Loucy (cell line): ENCODE measurements around the gene OR6S1.
"Not testable (repeated sequence)": the region's sequence is repeated elsewhere in the genome, so short reads cannot be mapped to it uniquely, and the experiment has no call there.

Experiments used
- H2AFZ ChIP-seq: fragments of 200-600 bp; sonication (generic); 2 replicates; pipeline ENCODE4 v1.6.0; 2016; ENCODE audit warnings: antibody characterized with exemption, mild to moderate bottlenecking, low read length, moderate library complexity
- H3F3A ChIP-seq: fragments of 200-600 bp; 2 replicates; pipeline ENCODE4 v1.6.0; 2016; ENCODE audit warnings: antibody characterized with exemption, low read depth, mild to moderate bottlenecking
- H3K27me3 ChIP-seq: fragments of 200-600 bp; sonication (generic); 2 replicates; pipeline ENCODE4 v1.6.1; 2014; ENCODE audit warnings: low read length, mild to moderate bottlenecking; ENCODE audit not compliant: insufficient read depth, poor library complexity, severe bottlenecking
- H3K36me3 ChIP-seq: fragments of 200-600 bp; sonication (generic); 2 replicates; pipeline ENCODE4 v1.6.1; 2016; ENCODE audit warnings: low read length; ENCODE audit not compliant: insufficient read depth
- H3K4me1 ChIP-seq: fragments of 200-600 bp; sonication (generic); 2 replicates; pipeline ENCODE4 v1.5.1; 2014; ENCODE audit warnings: low read length, mild to moderate bottlenecking; ENCODE audit not compliant: insufficient read depth, poor library complexity, severe bottlenecking
- H3K4me2 ChIP-seq: fragments of 200-600 bp; sonication (generic); 2 replicates; pipeline ENCODE4 v1.6.0; 2014; ENCODE audit warnings: antibody characterized with exemption, low read length, low read depth, mild to moderate bottlenecking; ENCODE audit not compliant: poor library complexity, severe bottlenecking
- H3K4me3 ChIP-seq: fragments of 200-600 bp; sonication (generic); 2 replicates; pipeline ENCODE4 v1.5.1; 2014; ENCODE audit warnings: low read length, mild to moderate bottlenecking, mixed read lengths; ENCODE audit not compliant: poor library complexity, severe bottlenecking
- H3K79me2 ChIP-seq: fragments of 200-600 bp; sonication (generic); 2 replicates; pipeline ENCODE4 v1.6.1; 2014; ENCODE audit warnings: low read length; ENCODE audit not compliant: insufficient read depth
- H3K9ac ChIP-seq: fragments of 200-600 bp; sonication (generic); 2 replicates; pipeline ENCODE4 v1.6.0; 2014; ENCODE audit warnings: mild to moderate bottlenecking, low read depth, low read length, moderate library complexity; ENCODE audit not compliant: poor library complexity, severe bottlenecking
- H3K9me2 ChIP-seq: fragments of 200-600 bp; sonication (generic); replicated peaks from 2 replicates; pipeline ENCODE4 v1.6.1; 2016; ENCODE audit warnings: low read depth, low read length, mixed read lengths
- H3K9me3 ChIP-seq: fragments of 200-600 bp; sonication (generic); 2 replicates; pipeline ENCODE4 v1.6.1; 2014; ENCODE audit warnings: mild to moderate bottlenecking, antibody characterized with exemption, low read length, low read depth; ENCODE audit not compliant: insufficient read depth
- H4K20me1 ChIP-seq: fragments of 200-600 bp; sonication (generic); 2 replicates; pipeline ENCODE4 v1.6.0; 2014; ENCODE audit warnings: antibody characterized with exemption, low read length, mild to moderate bottlenecking; ENCODE audit not compliant: insufficient read depth, poor library complexity, severe bottlenecking
- EZH2phosphoT487 ChIP-seq: fragments of 200-600 bp; IDR thresholded peaks from 2 replicates; pipeline ENCODE4 v1.6.1; 2018; ENCODE audit warnings: antibody characterized with exemption, mild to moderate bottlenecking, moderate library complexity, borderline replicate concordance
- TF ChIP-seq, protein P1 (sequence below): fragments of 200-600 bp; sonication (generic); conservative IDR thresholded peaks from 2 replicates; pipeline ENCODE4 v1.5.1; 2014; ENCODE audit warnings: mild to moderate bottlenecking, antibody characterized with exemption, low read length

OR6S1 gene

DNA sequence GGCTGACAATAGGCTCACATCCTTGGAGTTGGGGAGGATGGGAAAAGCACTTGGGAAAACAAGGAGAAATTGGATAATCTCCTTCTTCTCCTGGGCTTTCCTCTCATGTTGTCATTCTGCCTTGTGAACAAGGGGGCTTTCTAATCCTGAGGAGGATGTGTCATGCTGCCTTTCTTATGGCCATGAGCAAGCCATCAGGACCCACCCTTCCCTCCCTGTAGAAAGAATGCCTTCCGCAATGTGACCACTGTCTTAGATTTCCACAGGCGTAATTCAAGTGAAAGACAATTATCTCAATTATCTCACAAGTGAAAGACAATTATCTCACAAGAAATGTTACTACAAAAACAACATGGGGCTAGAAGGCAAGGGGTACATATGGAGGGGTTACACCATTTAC, 3.0 kb upstream of the OR6S1 start:
- no peaks in the 10 kb centered on the region for H3K79me2 ChIP-seq
- no peaks in the 10 kb centered on the region for H3K36me3 ChIP-seq
- H3K9ac ChIP-seq, result no peak overlapping the region
- H4K20me1 ChIP-seq, result no peaks in the 10 kb centered on the region
- no peak overlapping the region for H3K4me3 ChIP-seq
- H3K4me1 ChIP-seq, result no peaks in the 10 kb centered on the region
- H3K9me3 ChIP-seq, result no peaks in the 10 kb centered on the region
- H3K27me3 ChIP-seq, result no peaks in the 10 kb centered on the region
- no peak overlapping the region for H2AFZ ChIP-seq
- no peak overlapping the region for H3K4me2 ChIP-seq
- no peaks in the 10 kb centered on the region for H3F3A ChIP-seq
- no peaks in the 10 kb centered on the region for H3K9me2 ChIP-seq
- TF ChIP-seq EZH2phosphoT487, result no peak
- TF ChIP-seq, protein P1, sequence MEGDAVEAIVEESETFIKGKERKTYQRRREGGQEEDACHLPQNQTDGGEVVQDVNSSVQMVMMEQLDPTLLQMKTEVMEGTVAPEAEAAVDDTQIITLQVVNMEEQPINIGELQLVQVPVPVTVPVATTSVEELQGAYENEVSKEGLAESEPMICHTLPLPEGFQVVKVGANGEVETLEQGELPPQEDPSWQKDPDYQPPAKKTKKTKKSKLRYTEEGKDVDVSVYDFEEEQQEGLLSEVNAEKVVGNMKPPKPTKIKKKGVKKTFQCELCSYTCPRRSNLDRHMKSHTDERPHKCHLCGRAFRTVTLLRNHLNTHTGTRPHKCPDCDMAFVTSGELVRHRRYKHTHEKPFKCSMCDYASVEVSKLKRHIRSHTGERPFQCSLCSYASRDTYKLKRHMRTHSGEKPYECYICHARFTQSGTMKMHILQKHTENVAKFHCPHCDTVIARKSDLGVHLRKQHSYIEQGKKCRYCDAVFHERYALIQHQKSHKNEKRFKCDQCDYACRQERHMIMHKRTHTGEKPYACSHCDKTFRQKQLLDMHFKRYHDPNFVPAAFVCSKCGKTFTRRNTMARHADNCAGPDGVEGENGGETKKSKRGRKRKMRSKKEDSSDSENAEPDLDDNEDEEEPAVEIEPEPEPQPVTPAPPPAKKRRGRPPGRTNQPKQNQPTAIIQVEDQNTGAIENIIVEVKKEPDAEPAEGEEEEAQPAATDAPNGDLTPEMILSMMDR, result no peak

- H3K4me2 ChIP-seq, H3K36me3 ChIP-seq, H3K9me2 ChIP-seq, H3K4me1 ChIP-seq, H3F3A ChIP-seq, H4K20me1 ChIP-seq, H3K79me2 ChIP-seq, H3K9me3 ChIP-seq, H3K4me3 ChIP-seq, H3K9ac ChIP-seq, H2AFZ ChIP-seq, H3K27me3 ChIP-seq: not testable (repeated sequence)
These were observed 1.3 kb upstream of the OR6S1 start for GRCh38 chr14:20642755-20643154.

GRCh38 chr14:20642182-20642581, 691 bp upstream of the OR6S1 start:
- Histone ChIP-seq H3K4me1 (no peaks in the 10 kb centered on the region), H3K36me3 (no peaks in the 10 kb centered on the region), H3K4me3 (no peak overlapping the region), H3K9me2 (no peaks in the 10 kb centered on the region), H3K79me2 (no peaks in the 10 kb centered on the region), H3F3A (no peaks in the 10 kb centered on the region), H4K20me1 (no peaks in the 10 kb centered on the region), H3K9ac (no peak overlapping the region), H2AFZ (no peak overlapping the region), H3K27me3 (no peaks in the 10 kb centered on the region), H3K9me3 (no peaks in the 10 kb centered on the region), H3K4me2 (no peak overlapping the region)
- TF ChIP-seq EZH2phosphoT487, result no peak
- TF ChIP-seq, protein P1, result no peak

- no peak overlapping the region for H3K4me2 ChIP-seq
- no peak overlapping the region for H3K4me3 ChIP-seq
- no peaks in the 10 kb centered on the region for H3F3A ChIP-seq
- no peaks in the 10 kb centered on the region for H3K4me1 ChIP-seq
- no peaks in the 10 kb centered on the region for H3K36me3 ChIP-seq
- no peaks in the 10 kb centered on the region for H3K27me3 ChIP-seq
- no peaks in the 10 kb centered on the region for H3K79me2 ChIP-seq
- TF ChIP-seq EZH2phosphoT487, result no peak
- TF ChIP-seq, protein P1, result no peak
- no peak overlapping the region for H2AFZ ChIP-seq
- H3K9me3 ChIP-seq, result no peaks in the 10 kb centered on the region; the same call in 1 of the 2 replicates
- H4K20me1 ChIP-seq, result no peaks in the 10 kb centered on the region
- no peaks in the 10 kb centered on the region for H3K9me2 ChIP-seq
- no peak overlapping the region for H3K9ac ChIP-seq
These were observed 8.4 kb downstream of the OR6S1 start for GRCh38 chr14:20632831-20633691.
